ENCODE results near the gene ADRM1.

Gene ADRM1

DNA sequence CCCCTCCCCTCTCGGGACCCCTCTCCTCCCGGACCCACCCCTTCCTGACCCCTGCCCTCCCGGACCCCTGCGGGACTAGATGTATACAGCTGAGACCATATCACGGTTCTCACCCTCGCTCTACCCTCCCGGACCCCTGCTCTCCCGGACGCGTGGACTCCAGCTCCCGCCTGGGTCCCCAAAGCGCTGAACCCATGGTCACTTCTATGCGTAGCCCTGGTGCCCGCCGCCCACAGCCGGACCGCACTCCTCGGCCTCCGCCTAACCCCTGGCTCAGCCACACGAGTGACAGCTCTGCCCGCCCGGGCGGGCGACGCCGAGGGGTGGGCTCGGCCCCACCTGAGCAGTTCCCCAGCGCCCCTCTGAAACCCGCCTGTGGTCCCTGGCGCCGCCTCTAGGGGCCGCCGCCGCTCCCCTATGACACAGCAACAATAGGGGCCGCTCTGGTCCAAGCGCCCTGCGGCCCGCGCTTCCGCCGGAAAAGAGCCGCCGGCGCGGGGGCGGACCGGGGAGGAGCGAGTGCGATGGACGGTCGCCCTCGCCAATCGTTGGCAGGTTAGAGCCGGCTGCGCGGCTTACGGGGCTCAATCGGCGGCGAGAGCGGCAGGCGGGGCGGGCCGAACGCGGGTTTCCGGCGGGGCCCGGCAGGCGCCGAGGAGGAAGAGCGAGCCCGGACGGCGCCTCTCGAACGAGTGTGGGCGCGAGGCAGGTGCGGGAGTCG is at the start of gene ADRM1:
ADRM1 (plus strand) TSS at position 657 of the 721 bp plus-strand sequence. CDS start 572 bp downstream, outside the sequence.
- Histone ChIP-seq H3K4me1 (ENCODE audit: control insufficient read depth in 2 of 2, insufficient read depth in 2 of 2, low read length in 2 of 2) (peaks cover 17 to 22% of the 10 kb centered on the region in 2 donors), H3K27me3 (ENCODE audit: control insufficient read depth in 2 of 2, insufficient read depth in 2 of 2, low read length in 2 of 2) (no peaks in the 10 kb centered on the region), H3K36me3 (ENCODE audit: control insufficient read depth in 2 of 2, insufficient read depth in 2 of 2, low read length in 2 of 2) (peaks cover 22 to 28% of the 10 kb centered on the region in 2 donors), H3K27ac (ENCODE audit: low read depth in 2 of 2, low read length in 2 of 2) (peak within 1 kb of the TSS; percentile 99), H3K9me3 (ENCODE audit: control insufficient read depth in 2 of 2, low read length in 2 of 2) (no peaks in the 10 kb centered on the region), H3K9ac (ENCODE audit: low read depth in 1 of 2, low read length in 2 of 2) (peak within 1 kb of the TSS; percentile 92 to 97), H3K4me3 (ENCODE audit: low read length in 2 of 2) (peak within 1 kb of the TSS; percentile 88 to 91)

DNA sequence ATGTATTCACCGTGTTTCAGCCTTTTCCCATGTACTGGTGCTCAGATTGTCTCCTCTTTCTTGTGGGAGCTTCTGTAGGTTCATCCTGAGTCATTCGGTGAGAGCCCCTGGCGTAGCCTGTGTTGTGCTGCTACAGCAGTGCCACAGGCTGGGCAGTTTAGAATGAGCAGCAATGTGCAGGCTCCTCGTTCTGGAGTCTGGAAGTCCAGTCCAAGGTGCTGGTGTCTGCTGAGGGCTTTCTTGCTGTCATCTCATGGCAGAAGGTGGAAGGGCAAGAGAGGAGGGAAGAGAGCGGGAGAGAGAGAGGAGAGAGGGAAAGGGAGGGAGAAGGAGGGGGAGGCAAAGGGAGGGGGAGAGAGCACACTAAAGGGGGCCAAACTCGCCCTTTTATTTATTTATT is 49.4 kb upstream of the ADRM1 start:
- H3K27ac ChIP-seq (ENCODE audit: low read depth in 2 of 2, low read length in 2 of 2): no peak overlapping the region
- no peaks in the 10 kb centered on the region for H3K9me3 ChIP-seq (ENCODE audit: control insufficient read depth in 2 of 2, low read length in 2 of 2)
- no peak overlapping the region for H3K9ac ChIP-seq (ENCODE audit: low read depth in 1 of 2, low read length in 2 of 2)
- H3K36me3 ChIP-seq (ENCODE audit: control insufficient read depth in 2 of 2, insufficient read depth in 2 of 2, low read length in 2 of 2): peaks cover 12 to 25% of the 10 kb centered on the region in 2 donors
- no peaks in the 10 kb centered on the region for H3K27me3 ChIP-seq (ENCODE audit: control insufficient read depth in 2 of 2, insufficient read depth in 2 of 2, low read length in 2 of 2)
- no peaks in the 10 kb centered on the region for H3K4me1 ChIP-seq (ENCODE audit: control insufficient read depth in 2 of 2, insufficient read depth in 2 of 2, low read length in 2 of 2)
- no peak overlapping the region for H3K4me3 ChIP-seq (ENCODE audit: low read length in 2 of 2)

GRCh38 chr20:62254021-62254724 is 48.6 kb upstream of the ADRM1 start:
- no peaks in the 10 kb centered on the region for H3K27me3 ChIP-seq (ENCODE audit: control insufficient read depth in 2 of 2, insufficient read depth in 2 of 2, low read length in 2 of 2)
- H3K9me3 ChIP-seq (ENCODE audit: control insufficient read depth in 2 of 2, low read length in 2 of 2): no peaks in the 10 kb centered on the region
- no peaks in the 10 kb centered on the region for H3K4me1 ChIP-seq (ENCODE audit: control insufficient read depth in 2 of 2, insufficient read depth in 2 of 2, low read length in 2 of 2)
- H3K36me3 ChIP-seq (ENCODE audit: control insufficient read depth in 2 of 2, insufficient read depth in 2 of 2, low read length in 2 of 2): peaks cover 19 to 32% of the 10 kb centered on the region in 2 donors
- H3K27ac ChIP-seq (ENCODE audit: low read depth in 2 of 2, low read length in 2 of 2): no peak overlapping the region
- H3K4me3 ChIP-seq (ENCODE audit: low read length in 2 of 2): no peak overlapping the region
- H3K9ac ChIP-seq (ENCODE audit: low read depth in 1 of 2, low read length in 2 of 2): no peak overlapping the region

- Histone ChIP-seq H3K27ac (ENCODE audit: low read depth in 2 of 2, low read length in 2 of 2) (no peak overlapping the region), H3K27me3 (ENCODE audit: control insufficient read depth in 2 of 2, insufficient read depth in 2 of 2, low read length in 2 of 2) (no peaks in the 10 kb centered on the region), H3K4me3 (ENCODE audit: low read length in 2 of 2) (no peak overlapping the region), H3K4me1 (ENCODE audit: control insufficient read depth in 2 of 2, insufficient read depth in 2 of 2, low read length in 2 of 2) (no peaks in the 10 kb centered on the region), H3K9ac (ENCODE audit: low read depth in 1 of 2, low read length in 2 of 2) (no peak overlapping the region), H3K36me3 (ENCODE audit: control insufficient read depth in 2 of 2, insufficient read depth in 2 of 2, low read length in 2 of 2) (peaks cover 33 to 48% of the 10 kb centered on the region in 2 donors), H3K9me3 (ENCODE audit: control insufficient read depth in 2 of 2, low read length in 2 of 2) (no peaks in the 10 kb centered on the region)
These were observed 46.8 kb upstream of the ADRM1 start for GRCh38 chr20:62255976-62256375.

DNA sequence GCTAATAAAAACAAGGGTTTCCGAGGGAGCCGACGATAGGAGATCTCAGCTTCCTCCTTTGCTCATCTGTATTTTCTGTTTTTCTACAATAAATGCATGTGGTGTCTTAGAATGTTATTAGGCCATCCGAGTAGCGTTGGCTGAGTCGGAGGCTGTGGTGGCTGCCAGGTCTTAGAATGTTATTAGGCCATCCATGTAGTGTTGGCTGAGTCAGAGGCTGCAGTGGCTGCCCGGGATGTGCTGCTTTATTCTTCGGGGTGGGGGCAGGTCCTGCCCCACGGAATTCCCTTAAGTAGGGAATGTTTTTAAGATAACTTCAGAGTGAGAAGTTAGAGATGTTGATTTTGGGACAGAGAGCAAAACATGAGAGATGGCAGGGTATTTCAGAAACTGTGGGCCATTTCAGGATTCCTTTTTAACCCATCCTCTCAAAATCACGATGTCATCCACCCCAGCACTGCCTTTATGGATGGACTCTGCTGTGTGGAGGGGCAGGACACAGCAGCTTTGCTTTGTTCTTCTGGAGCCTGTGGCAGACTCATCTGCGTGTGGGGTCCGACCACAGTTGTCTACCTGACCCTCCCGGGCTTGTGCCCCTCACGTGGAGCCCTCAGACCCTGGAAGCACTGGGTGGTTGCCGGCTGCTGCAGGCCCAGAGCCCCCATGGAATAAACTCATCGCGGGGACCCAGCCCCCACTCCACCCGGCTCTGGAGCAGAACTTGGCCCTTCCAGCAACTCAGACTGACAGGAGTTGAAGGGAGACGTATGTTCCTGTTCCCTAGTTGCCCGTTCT is 44.1 kb upstream of the ADRM1 start:
- peaks cover 48 to 62% of the 10 kb centered on the region in 2 donors for H3K36me3 ChIP-seq (ENCODE audit: control insufficient read depth in 2 of 2, insufficient read depth in 2 of 2, low read length in 2 of 2)
- no peak overlapping the region for H3K9ac ChIP-seq (ENCODE audit: low read depth in 1 of 2, low read length in 2 of 2)

DNA sequence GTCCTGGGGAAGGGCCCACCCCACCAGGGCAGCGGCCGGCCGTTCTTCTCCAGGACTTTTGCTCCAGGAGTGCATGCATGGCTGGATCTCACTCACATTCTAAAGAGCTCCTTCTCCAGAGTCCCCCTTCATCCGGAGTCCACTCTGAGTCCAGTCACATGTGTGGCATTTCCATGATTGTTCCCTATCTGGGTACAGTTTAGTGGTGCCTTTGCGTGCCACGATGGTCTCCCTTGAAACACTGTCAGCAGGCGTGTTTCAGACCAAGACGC is 43.6 kb upstream of the ADRM1 start:
- H3K36me3 ChIP-seq (ENCODE audit: control insufficient read depth in 2 of 2, insufficient read depth in 2 of 2, low read length in 2 of 2): peaks cover 52 to 67% of the 10 kb centered on the region in 2 donors
- no peaks in the 10 kb centered on the region for H3K27me3 ChIP-seq (ENCODE audit: control insufficient read depth in 2 of 2, insufficient read depth in 2 of 2, low read length in 2 of 2)
- H3K4me1 ChIP-seq (ENCODE audit: control insufficient read depth in 2 of 2, insufficient read depth in 2 of 2, low read length in 2 of 2): no peaks in the 10 kb centered on the region
- H3K4me3 ChIP-seq (ENCODE audit: low read length in 2 of 2): no peak overlapping the region
- no peak overlapping the region for H3K9ac ChIP-seq (ENCODE audit: low read depth in 1 of 2, low read length in 2 of 2)
- no peaks in the 10 kb centered on the region for H3K9me3 ChIP-seq (ENCODE audit: control insufficient read depth in 2 of 2, low read length in 2 of 2)
- no peak overlapping the region for H3K27ac ChIP-seq (ENCODE audit: low read depth in 2 of 2, low read length in 2 of 2)

More for the DNA sequence above, 44.1 kb upstream of the ADRM1 start:
- Histone ChIP-seq H3K27me3 (ENCODE audit: control insufficient read depth in 2 of 2, insufficient read depth in 2 of 2, low read length in 2 of 2) (no peaks in the 10 kb centered on the region), H3K27ac (ENCODE audit: low read depth in 2 of 2, low read length in 2 of 2) (no peak overlapping the region), H3K4me1 (ENCODE audit: control insufficient read depth in 2 of 2, insufficient read depth in 2 of 2, low read length in 2 of 2) (no peaks in the 10 kb centered on the region), H3K4me3 (ENCODE audit: low read length in 2 of 2) (no peak overlapping the region), H3K9me3 (ENCODE audit: control insufficient read depth in 2 of 2, low read length in 2 of 2) (no peaks in the 10 kb centered on the region)

DNA sequence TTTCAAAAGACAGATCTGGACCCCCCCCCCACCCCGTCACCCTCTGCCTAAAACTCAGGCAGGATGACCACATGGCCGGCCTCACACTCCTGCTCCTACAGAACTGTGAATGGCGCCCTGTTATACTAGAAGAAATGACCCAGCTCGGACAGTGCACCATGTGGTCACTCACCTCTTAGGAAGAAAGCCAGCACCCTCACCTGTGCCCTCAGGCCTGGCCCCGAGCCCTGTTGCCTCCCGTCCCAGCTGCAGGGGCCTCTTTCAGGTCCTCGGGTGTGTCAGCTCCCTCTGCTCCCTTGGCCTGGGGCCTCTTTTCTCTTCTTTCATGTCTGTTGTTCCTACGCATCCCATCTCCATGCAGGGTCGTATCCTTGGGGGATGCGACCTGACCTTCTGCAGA is 40.7 kb upstream of the ADRM1 start:
- Histone ChIP-seq H3K4me3 (ENCODE audit: low read length in 2 of 2) (no peak overlapping the region), H3K27ac (ENCODE audit: low read depth in 2 of 2, low read length in 2 of 2) (no peak overlapping the region), H3K27me3 (ENCODE audit: control insufficient read depth in 2 of 2, insufficient read depth in 2 of 2, low read length in 2 of 2) (no peaks in the 10 kb centered on the region), H3K36me3 (ENCODE audit: control insufficient read depth in 2 of 2, insufficient read depth in 2 of 2, low read length in 2 of 2) (peaks cover 66 to 67% of the 10 kb centered on the region in 2 donors), H3K9ac (ENCODE audit: low read depth in 1 of 2, low read length in 2 of 2) (no peak overlapping the region), H3K9me3 (ENCODE audit: control insufficient read depth in 2 of 2, low read length in 2 of 2) (peaks cover 0 to 2% of the 10 kb centered on the region in 2 donors), H3K4me1 (ENCODE audit: control insufficient read depth in 2 of 2, insufficient read depth in 2 of 2, low read length in 2 of 2) (no peaks in the 10 kb centered on the region)

DNA sequence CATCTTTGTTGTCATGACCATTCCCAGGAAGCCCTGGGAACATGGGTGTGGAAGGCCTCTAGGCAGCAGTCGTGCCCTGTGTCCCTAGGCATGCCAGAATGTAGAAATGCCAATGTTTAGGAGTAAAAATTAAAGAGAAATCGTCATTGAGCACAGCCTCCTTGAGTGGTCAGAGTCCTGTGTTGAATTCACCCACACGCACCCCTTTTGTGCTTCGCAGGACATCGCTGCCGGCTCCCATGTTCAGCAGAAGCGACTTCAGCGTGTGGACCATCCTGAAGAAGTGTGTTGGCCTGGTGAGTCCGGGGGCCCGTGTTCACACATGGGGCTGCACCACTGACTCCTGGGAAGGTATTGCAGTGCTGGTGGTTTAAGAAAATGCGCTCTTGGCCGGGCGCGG is 39.4 kb upstream of the ADRM1 start:
- Histone ChIP-seq H3K9me3 (ENCODE audit: control insufficient read depth in 2 of 2, low read length in 2 of 2) (peaks cover 0 to 2% of the 10 kb centered on the region in 2 donors), H3K9ac (ENCODE audit: low read depth in 1 of 2, low read length in 2 of 2) (no peak overlapping the region), H3K27me3 (ENCODE audit: control insufficient read depth in 2 of 2, insufficient read depth in 2 of 2, low read length in 2 of 2) (no peaks in the 10 kb centered on the region), H3K36me3 (ENCODE audit: control insufficient read depth in 2 of 2, insufficient read depth in 2 of 2, low read length in 2 of 2) (peaks cover 62 to 67% of the 10 kb centered on the region in 2 donors), H3K4me1 (ENCODE audit: control insufficient read depth in 2 of 2, insufficient read depth in 2 of 2, low read length in 2 of 2) (no peaks in the 10 kb centered on the region), H3K4me3 (ENCODE audit: low read length in 2 of 2) (no peak overlapping the region), H3K27ac (ENCODE audit: low read depth in 2 of 2, low read length in 2 of 2) (no peak overlapping the region)

- Histone ChIP-seq H3K36me3 (ENCODE audit: control insufficient read depth in 2 of 2, insufficient read depth in 2 of 2, low read length in 2 of 2) (peaks cover 53 to 57% of the 10 kb centered on the region in 2 donors), H3K4me3 (ENCODE audit: low read length in 2 of 2) (no peak overlapping the region), H3K9ac (ENCODE audit: low read depth in 1 of 2, low read length in 2 of 2) (no peak overlapping the region), H3K9me3 (ENCODE audit: control insufficient read depth in 2 of 2, low read length in 2 of 2) (peaks cover 0 to 2% of the 10 kb centered on the region in 2 donors), H3K27ac (ENCODE audit: low read depth in 2 of 2, low read length in 2 of 2) (no peak overlapping the region), H3K27me3 (ENCODE audit: control insufficient read depth in 2 of 2, insufficient read depth in 2 of 2, low read length in 2 of 2) (no peaks in the 10 kb centered on the region), H3K4me1 (ENCODE audit: control insufficient read depth in 2 of 2, insufficient read depth in 2 of 2, low read length in 2 of 2) (no peaks in the 10 kb centered on the region)
These were observed 37.4 kb upstream of the ADRM1 start for GRCh38 chr20:62265365-62265764.

- no peaks in the 10 kb centered on the region for H3K27me3 ChIP-seq (ENCODE audit: control insufficient read depth in 2 of 2, insufficient read depth in 2 of 2, low read length in 2 of 2)
- no peaks in the 10 kb centered on the region for H3K4me1 ChIP-seq (ENCODE audit: control insufficient read depth in 2 of 2, insufficient read depth in 2 of 2, low read length in 2 of 2)
- peaks cover 0 to 2% of the 10 kb centered on the region in 2 donors for H3K9me3 ChIP-seq (ENCODE audit: control insufficient read depth in 2 of 2, low read length in 2 of 2)
- H3K27ac ChIP-seq (ENCODE audit: low read depth in 2 of 2, low read length in 2 of 2): no peak overlapping the region
- no peak overlapping the region for H3K9ac ChIP-seq (ENCODE audit: low read depth in 1 of 2, low read length in 2 of 2)
- H3K4me3 ChIP-seq (ENCODE audit: low read length in 2 of 2): no peak overlapping the region
- H3K36me3 ChIP-seq (ENCODE audit: control insufficient read depth in 2 of 2, insufficient read depth in 2 of 2, low read length in 2 of 2): peaks cover 47 to 58% of the 10 kb centered on the region in 2 donors
These were observed 36.5 kb upstream of the ADRM1 start for GRCh38 chr20:62266340-62266739.

Measured in mucosa of rectum (tissue), 2 donors.